Measurements from ENCODE around the gene PARP14.
A peak's percentile ranks its signal among the peaks of the same experiment; 100 is the strongest.

Gene PARP14

DNA sequence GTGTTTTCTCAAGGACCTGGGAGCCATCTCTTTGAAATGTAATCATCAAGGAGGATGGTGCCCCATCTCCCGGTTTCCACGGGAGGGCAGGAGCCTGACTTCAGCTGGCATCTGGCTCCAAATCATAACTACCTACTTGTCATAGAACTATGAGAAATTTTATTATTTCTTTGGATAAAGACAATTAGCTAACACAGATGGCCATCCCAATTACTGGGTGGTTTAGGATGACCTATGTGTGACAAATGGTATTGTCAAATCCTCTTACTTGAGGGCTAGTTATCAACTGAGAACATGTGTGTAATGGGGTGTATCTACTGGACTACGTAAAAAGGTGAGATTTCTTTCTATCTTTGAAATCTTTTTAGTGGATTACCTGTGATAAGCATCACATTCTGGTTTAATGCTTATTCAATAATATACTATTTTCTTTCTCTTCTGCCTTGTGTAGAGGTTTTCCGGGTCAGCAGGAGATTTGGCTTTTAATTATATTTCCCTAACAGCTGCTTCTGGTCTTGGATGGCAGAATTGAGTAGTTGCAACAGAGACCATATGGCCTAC lies 15.3 kb upstream of the PARP14 start:
- Histone ChIP-seq H3K4me1 (ENCODE audit: control insufficient read depth in 1 of 2, insufficient read depth in 1 of 2, low read depth in 1 of 2, low read length in 1 of 2) (no peaks in the 10 kb centered on the region), H3K36me3 (no peaks in the 10 kb centered on the region), H3K27ac (no peak overlapping the region), H3K27me3 (no peaks in the 10 kb centered on the region), H3K4me3 (ENCODE audit: low read depth in 1 of 2, low read length in 1 of 2) (no peak overlapping the region), H3K9me3 (no peaks in the 10 kb centered on the region)
- TF ChIP-seq, protein P1, sequence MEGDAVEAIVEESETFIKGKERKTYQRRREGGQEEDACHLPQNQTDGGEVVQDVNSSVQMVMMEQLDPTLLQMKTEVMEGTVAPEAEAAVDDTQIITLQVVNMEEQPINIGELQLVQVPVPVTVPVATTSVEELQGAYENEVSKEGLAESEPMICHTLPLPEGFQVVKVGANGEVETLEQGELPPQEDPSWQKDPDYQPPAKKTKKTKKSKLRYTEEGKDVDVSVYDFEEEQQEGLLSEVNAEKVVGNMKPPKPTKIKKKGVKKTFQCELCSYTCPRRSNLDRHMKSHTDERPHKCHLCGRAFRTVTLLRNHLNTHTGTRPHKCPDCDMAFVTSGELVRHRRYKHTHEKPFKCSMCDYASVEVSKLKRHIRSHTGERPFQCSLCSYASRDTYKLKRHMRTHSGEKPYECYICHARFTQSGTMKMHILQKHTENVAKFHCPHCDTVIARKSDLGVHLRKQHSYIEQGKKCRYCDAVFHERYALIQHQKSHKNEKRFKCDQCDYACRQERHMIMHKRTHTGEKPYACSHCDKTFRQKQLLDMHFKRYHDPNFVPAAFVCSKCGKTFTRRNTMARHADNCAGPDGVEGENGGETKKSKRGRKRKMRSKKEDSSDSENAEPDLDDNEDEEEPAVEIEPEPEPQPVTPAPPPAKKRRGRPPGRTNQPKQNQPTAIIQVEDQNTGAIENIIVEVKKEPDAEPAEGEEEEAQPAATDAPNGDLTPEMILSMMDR (IDR thresholded peaks at IDR 0.05), result no peak

DNA sequence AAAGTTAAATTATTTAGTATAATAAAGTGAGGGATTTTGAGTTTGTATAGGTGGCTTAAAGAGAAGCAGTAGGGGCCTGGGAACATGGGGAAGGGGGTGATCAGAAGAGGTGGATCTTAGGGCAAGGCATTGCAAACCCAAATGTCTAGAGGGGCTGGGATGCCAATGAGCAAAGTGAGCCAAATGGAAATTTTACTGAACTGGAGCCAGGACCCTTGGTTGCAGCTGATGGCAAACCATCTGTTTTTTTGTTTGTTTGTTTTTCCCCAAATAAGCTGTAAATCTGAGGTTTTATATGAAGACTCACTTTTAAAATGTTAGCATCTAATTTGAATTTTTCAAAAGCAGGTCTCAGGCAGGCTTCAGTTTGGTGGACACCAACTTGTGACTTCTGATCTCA lies 14.8 kb upstream of the PARP14 start:
- Histone ChIP-seq H3K4me1 (ENCODE audit: control insufficient read depth in 1 of 2, insufficient read depth in 1 of 2, low read depth in 1 of 2, low read length in 1 of 2) (peaks cover 0 to 3% of the 10 kb centered on the region in 2 experiments), H3K36me3 (no peaks in the 10 kb centered on the region)
- TF ChIP-seq, protein P1 (IDR thresholded peaks at IDR 0.05), result no peak

DNA sequence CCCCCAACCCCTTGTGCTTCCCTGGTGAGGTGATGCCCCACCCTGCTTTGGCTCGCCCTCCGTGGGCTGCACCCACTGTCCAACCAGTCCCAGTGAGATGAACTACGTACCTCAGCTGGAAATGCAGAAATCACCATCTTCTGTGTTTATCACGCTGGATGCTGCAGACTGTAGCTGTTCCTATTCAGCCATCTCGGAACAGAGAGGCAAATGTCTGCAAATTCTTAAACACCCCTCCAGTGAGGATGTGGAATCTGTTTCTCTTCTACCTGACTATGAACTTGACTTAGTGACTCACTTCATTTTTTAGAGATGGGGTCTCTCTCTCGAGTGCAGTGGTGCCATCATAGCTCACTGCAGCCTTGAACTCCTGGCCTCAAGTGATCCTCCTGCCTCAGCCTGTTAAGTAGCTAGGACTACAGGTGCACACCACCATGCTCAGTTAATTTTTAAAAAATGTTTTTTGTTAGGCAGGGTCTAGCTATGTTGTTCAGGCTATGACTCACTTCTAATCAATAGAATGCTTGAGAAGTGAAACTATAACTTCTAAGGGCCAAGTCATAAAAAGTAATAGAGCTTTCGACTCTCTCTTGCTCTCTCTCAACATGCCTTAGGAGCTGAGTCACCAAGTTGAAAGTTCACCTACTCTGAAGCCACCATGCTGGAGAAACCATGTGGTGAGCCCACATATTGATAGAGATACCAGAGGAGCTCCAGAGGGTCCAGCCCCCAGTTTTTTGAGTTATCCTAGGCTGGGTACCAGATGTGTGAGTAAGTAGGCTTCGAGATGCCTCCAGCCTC lies 11.5 kb upstream of the PARP14 start:
- TF ChIP-seq, protein P1 (IDR thresholded peaks at IDR 0.05), result no peak
- Histone ChIP-seq H3K27me3 (no peaks in the 10 kb centered on the region), H3K27ac (no peak overlapping the region), H3K4me3 (ENCODE audit: low read depth in 1 of 2, low read length in 1 of 2) (no peak overlapping the region), H3K9me3 (no peaks in the 10 kb centered on the region), H3K4me1 (ENCODE audit: control insufficient read depth in 1 of 2, insufficient read depth in 1 of 2, low read depth in 1 of 2, low read length in 1 of 2) (peaks cover 0 to 3% of the 10 kb centered on the region in 2 experiments), H3K36me3 (no peaks in the 10 kb centered on the region)

More for the DNA sequence above, 14.8 kb upstream of the PARP14 start:
- Histone ChIP-seq H3K27me3 (no peaks in the 10 kb centered on the region), H3K9me3 (no peaks in the 10 kb centered on the region), H3K27ac (no peak overlapping the region), H3K4me3 (ENCODE audit: low read depth in 1 of 2, low read length in 1 of 2) (no peak overlapping the region)

DNA sequence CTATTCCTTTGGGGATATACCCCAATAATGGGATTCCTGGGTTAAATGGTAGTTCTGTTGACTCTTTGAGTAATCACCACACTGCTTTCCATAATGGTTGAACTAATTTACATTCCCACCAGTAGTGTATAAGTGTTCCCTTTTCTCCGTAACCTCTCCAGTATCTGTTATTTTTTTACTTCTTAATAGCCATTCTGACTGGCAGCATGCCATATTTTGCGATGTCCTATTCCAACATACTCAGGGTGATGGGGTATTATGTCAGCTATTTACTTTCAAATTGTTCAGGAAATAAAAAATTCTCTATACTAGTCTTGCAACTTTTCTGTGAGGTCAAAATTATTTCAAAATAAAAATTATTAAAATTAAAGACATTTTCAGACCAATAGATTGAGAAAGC lies 9.1 kb upstream of the PARP14 start:
- peaks cover 0 to 3% of the 10 kb centered on the region in 2 experiments for H3K4me1 ChIP-seq (ENCODE audit: control insufficient read depth in 1 of 2, insufficient read depth in 1 of 2, low read depth in 1 of 2, low read length in 1 of 2)
- TF ChIP-seq, protein P1 (IDR thresholded peaks at IDR 0.05), result no peak
- H3K9me3 ChIP-seq, result no peaks in the 10 kb centered on the region
- no peaks in the 10 kb centered on the region for H3K27me3 ChIP-seq
- no peaks in the 10 kb centered on the region for H3K36me3 ChIP-seq
- H3K27ac ChIP-seq, result no peak overlapping the region
- H3K4me3 ChIP-seq (ENCODE audit: low read depth in 1 of 2, low read length in 1 of 2), result no peak overlapping the region

DNA sequence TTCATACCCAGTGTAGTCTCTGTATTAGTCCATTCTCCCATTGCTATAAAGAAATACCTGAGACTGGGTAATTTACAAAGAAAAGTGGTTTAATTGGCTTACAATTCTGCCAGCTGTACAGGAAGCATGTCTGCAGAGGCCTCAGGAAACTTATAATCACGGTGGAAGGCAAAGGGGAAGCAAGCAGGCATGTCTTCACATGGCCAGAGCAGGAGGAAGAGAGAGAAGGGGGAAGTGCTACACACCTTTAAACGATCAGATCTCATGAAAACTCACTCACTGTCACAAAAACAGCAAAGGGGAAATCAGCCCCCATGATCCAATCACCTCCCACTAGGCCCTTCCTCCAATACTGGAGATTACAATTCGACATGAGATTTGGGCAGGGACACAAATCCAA lies 6.3 kb upstream of the PARP14 start:
- Histone ChIP-seq H3K4me3 (ENCODE audit: low read depth in 1 of 2, low read length in 1 of 2) (no peak overlapping the region), H3K36me3 (no peaks in the 10 kb centered on the region), H3K9me3 (no peaks in the 10 kb centered on the region), H3K27me3 (no peaks in the 10 kb centered on the region), H3K27ac (peak overlapping the region; percentile 14), H3K4me1 (ENCODE audit: control insufficient read depth in 1 of 2, insufficient read depth in 1 of 2, low read depth in 1 of 2, low read length in 1 of 2) (peaks cover 15 to 17% of the 10 kb centered on the region in 2 experiments)
- TF ChIP-seq, protein P1 (IDR thresholded peaks at IDR 0.05), result no peak
